OCI-M1 (cell line): Measurements from ENCODE around the gene DPP6.

Experiments used
- DNase-seq: peaks from one replicate; lab custom pipeline; 2025; lab: John Stamatoyannopoulos, UW

Gene DPP6

GRCh38 chr7:154232700-154233099 lies 180.5 kb downstream of the DPP6 start:
- no peak for DNase-seq

GRCh38 chr7:154241988-154242387 lies 189.8 kb downstream of the DPP6 start:
- no peak for DNase-seq

GRCh38 chr7:154242709-154243108 lies 190.5 kb downstream of the DPP6 start:
- DNase-seq = no peak

GRCh38 chr7:154252046-154252445 lies 199.8 kb downstream of the DPP6 start:
- no peak for DNase-seq

- no peak for DNase-seq
Observed at GRCh38 chr7:154253810-154254209, 201.6 kb downstream of the DPP6 start.

- no peak for DNase-seq
Observed at GRCh38 chr7:154255324-154255723, 203.1 kb downstream of the DPP6 start.

- DNase-seq = no peak
Observed at GRCh38 chr7:154256150-154256549, 204.0 kb downstream of the DPP6 start.

- DNase-seq = no peak
Observed at GRCh38 chr7:154259396-154259795, 207.2 kb downstream of the DPP6 start.

GRCh38 chr7:154287356-154287755 lies 235.2 kb downstream of the DPP6 start:
- no peak for DNase-seq

GRCh38 chr7:154289119-154289518 lies 236.9 kb downstream of the DPP6 start:
- DNase-seq = no peak

GRCh38 chr7:154296443-154296842 lies 244.2 kb downstream of the DPP6 start:
- DNase-seq = no peak

GRCh38 chr7:154299736-154300135 lies 247.5 kb downstream of the DPP6 start:
- no peak for DNase-seq

- DNase-seq = no peak
Observed at GRCh38 chr7:154302380-154302779, 250.2 kb downstream of the DPP6 start.

GRCh38 chr7:154304231-154304630 lies 252.0 kb downstream of the DPP6 start:
- no peak for DNase-seq

GRCh38 chr7:154304740-154305700 lies 252.8 kb downstream of the DPP6 start:
- DNase-seq = no peak

GRCh38 chr7:154306036-154306435 lies 253.8 kb downstream of the DPP6 start:
- no peak for DNase-seq

GRCh38 chr7:154308928-154309327 lies 256.7 kb downstream of the DPP6 start:
- no peak for DNase-seq

- DNase-seq = no peak
Observed at GRCh38 chr7:154310114-154310513, 257.9 kb downstream of the DPP6 start.

GRCh38 chr7:154324196-154324595 lies 272.0 kb downstream of the DPP6 start:
- no peak for DNase-seq

GRCh38 chr7:154326421-154326820 lies 274.2 kb downstream of the DPP6 start:
- DNase-seq = no peak

- no peak for DNase-seq
Observed at GRCh38 chr7:154330318-154330717, 278.1 kb downstream of the DPP6 start.

- DNase-seq = no peak
Observed at GRCh38 chr7:154332811-154333580, 280.8 kb downstream of the DPP6 start.

GRCh38 chr7:154336295-154336694 lies 284.1 kb downstream of the DPP6 start:
- DNase-seq = no peak
